SK-N-SH (cell line): ENCODE results near the gene SEMA3F.

Source experiments
- TCF12 ChIP-seq: IDR thresholded peaks from 2 replicates; pipeline ENCODE4 v1.4.0; 2012
- TF ChIP-seq, protein P1 (sequence below): fragments of 200-600 bp; sonication (generic); IDR thresholded peaks from 2 replicates; pipeline ENCODE4 v1.6.1; 2017; ENCODE audit warnings: antibody characterized with exemption, mild to moderate bottlenecking, moderate library complexity

DNA sequence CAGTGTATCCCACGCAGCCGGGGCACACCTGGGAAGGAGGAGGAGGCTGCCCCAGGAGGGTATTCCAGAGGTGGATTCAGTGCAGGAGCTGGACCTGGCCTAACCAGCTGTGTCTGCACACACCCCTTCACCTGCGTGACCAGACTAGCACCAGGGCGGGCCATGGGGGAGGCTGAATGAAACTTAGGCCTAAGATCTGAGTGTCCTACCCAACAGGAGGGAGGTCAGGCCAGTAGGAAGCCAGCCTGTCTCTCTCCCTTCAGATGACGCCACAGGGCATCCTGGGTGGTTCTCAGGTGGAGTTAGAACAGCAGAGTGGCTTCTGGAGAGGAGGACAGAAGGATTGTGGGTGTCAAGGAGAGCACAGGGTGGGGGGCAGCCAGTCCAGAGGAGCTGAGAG, 3.4 kb upstream of the SEMA3F start:
- TF ChIP-seq TCF12 = no peak
- TF ChIP-seq, protein P1, sequence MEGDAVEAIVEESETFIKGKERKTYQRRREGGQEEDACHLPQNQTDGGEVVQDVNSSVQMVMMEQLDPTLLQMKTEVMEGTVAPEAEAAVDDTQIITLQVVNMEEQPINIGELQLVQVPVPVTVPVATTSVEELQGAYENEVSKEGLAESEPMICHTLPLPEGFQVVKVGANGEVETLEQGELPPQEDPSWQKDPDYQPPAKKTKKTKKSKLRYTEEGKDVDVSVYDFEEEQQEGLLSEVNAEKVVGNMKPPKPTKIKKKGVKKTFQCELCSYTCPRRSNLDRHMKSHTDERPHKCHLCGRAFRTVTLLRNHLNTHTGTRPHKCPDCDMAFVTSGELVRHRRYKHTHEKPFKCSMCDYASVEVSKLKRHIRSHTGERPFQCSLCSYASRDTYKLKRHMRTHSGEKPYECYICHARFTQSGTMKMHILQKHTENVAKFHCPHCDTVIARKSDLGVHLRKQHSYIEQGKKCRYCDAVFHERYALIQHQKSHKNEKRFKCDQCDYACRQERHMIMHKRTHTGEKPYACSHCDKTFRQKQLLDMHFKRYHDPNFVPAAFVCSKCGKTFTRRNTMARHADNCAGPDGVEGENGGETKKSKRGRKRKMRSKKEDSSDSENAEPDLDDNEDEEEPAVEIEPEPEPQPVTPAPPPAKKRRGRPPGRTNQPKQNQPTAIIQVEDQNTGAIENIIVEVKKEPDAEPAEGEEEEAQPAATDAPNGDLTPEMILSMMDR = no peak
